IPS-15b (cell line): ENCODE data around the gene RRP15.
A peak's percentile ranks its signal among the peaks of the same experiment; 100 is the strongest.

Experiments used
- H3K27me3 ChIP-seq: one replicate; pipeline ENCODE4 v1.6.1; 2013; ENCODE audit warnings: low read length; ENCODE audit not compliant: control insufficient read depth, insufficient read depth
- H3K36me3 ChIP-seq: one replicate; pipeline ENCODE4 v1.6.1; 2013; ENCODE audit warnings: low read length; ENCODE audit not compliant: control insufficient read depth, insufficient read depth
- H3K4me1 ChIP-seq: one replicate; pipeline ENCODE4 v1.6.1; 2013; ENCODE audit warnings: mild to moderate bottlenecking, low read length; ENCODE audit not compliant: control insufficient read depth, insufficient read depth
- H3K4me3 ChIP-seq: one replicate; pipeline ENCODE4 v1.5.1; 2013; ENCODE audit warnings: low read depth, low read length
- H3K9ac ChIP-seq: one replicate; pipeline ENCODE4 v1.6.1; 2013; ENCODE audit warnings: low read depth, mild to moderate bottlenecking, low read length
- H3K9me3 ChIP-seq: one replicate; pipeline ENCODE4 v1.6.1; 2013; ENCODE audit warnings: mild to moderate bottlenecking, low read length; ENCODE audit not compliant: control insufficient read depth, insufficient read depth

RRP15 gene

GRCh38 chr1:218262259-218262658 is 22.8 kb upstream of the RRP15 start:
- Histone ChIP-seq H3K9me3 (no peaks in the 10 kb centered on the region), H3K4me1 (no peaks in the 10 kb centered on the region)

GRCh38 chr1:218266356-218266755 is 18.7 kb upstream of the RRP15 start:
- Histone ChIP-seq H3K27me3 (no peaks in the 10 kb centered on the region), H3K4me1 (no peaks in the 10 kb centered on the region), H3K9me3 (no peaks in the 10 kb centered on the region), H3K36me3 (no peaks in the 10 kb centered on the region), H3K4me3 (no peak overlapping the region), H3K9ac (no peak overlapping the region)

More at GRCh38 chr1:218262259-218262658, 22.8 kb upstream of the RRP15 start:
- Histone ChIP-seq H3K27me3 (no peaks in the 10 kb centered on the region), H3K36me3 (no peaks in the 10 kb centered on the region), H3K9ac (no peak overlapping the region), H3K4me3 (no peak overlapping the region)

GRCh38 chr1:218272366-218272765 is 12.7 kb upstream of the RRP15 start:
- Histone ChIP-seq H3K9me3 (no peaks in the 10 kb centered on the region), H3K27me3 (no peaks in the 10 kb centered on the region), H3K4me3 (no peak overlapping the region), H3K9ac (no peak overlapping the region), H3K4me1 (no peaks in the 10 kb centered on the region), H3K36me3 (no peaks in the 10 kb centered on the region)

GRCh38 chr1:218273762-218274479 is 11.2 kb upstream of the RRP15 start:
- Histone ChIP-seq H3K4me1 (no peaks in the 10 kb centered on the region), H3K36me3 (no peaks in the 10 kb centered on the region)

GRCh38 chr1:218274511-218274910 is 10.6 kb upstream of the RRP15 start:
- no peak overlapping the region for H3K9ac ChIP-seq
- H3K36me3 ChIP-seq, result no peaks in the 10 kb centered on the region
- no peak overlapping the region for H3K4me3 ChIP-seq
- H3K9me3 ChIP-seq, result no peaks in the 10 kb centered on the region
- H3K27me3 ChIP-seq, result no peaks in the 10 kb centered on the region
- no peaks in the 10 kb centered on the region for H3K4me1 ChIP-seq

More at GRCh38 chr1:218273762-218274479, 11.2 kb upstream of the RRP15 start:
- Histone ChIP-seq H3K27me3 (no peaks in the 10 kb centered on the region), H3K9ac (no peak overlapping the region), H3K4me3 (no peak overlapping the region), H3K9me3 (no peaks in the 10 kb centered on the region)

GRCh38 chr1:218275823-218276222 is 9.3 kb upstream of the RRP15 start:
- Histone ChIP-seq H3K36me3 (no peaks in the 10 kb centered on the region), H3K4me1 (no peaks in the 10 kb centered on the region), H3K9ac (no peak overlapping the region), H3K9me3 (no peaks in the 10 kb centered on the region), H3K27me3 (no peaks in the 10 kb centered on the region), H3K4me3 (no peak overlapping the region)

- H3K9me3 ChIP-seq, result no peaks in the 10 kb centered on the region
- H3K9ac ChIP-seq, result no peak overlapping the region
- H3K36me3 ChIP-seq, result no peaks in the 10 kb centered on the region
- H3K4me1 ChIP-seq, result no peaks in the 10 kb centered on the region
- no peaks in the 10 kb centered on the region for H3K27me3 ChIP-seq
- no peak overlapping the region for H3K4me3 ChIP-seq
Observed at GRCh38 chr1:218281285-218281684, 3.8 kb upstream of the RRP15 start.

- Histone ChIP-seq H3K4me1 (no peaks in the 10 kb centered on the region), H3K9ac (peak overlapping the region; percentile 76), H3K9me3 (no peaks in the 10 kb centered on the region), H3K36me3 (no peaks in the 10 kb centered on the region), H3K27me3 (no peaks in the 10 kb centered on the region), H3K4me3 (peak overlapping the region; percentile 81)
Observed at GRCh38 chr1:218284377-218284916, 646 bp upstream of the RRP15 start.

GRCh38 chr1:218292515-218292914 is 7.4 kb downstream of the RRP15 start:
- Histone ChIP-seq H3K36me3 (no peaks in the 10 kb centered on the region), H3K4me3 (no peak overlapping the region), H3K9me3 (no peaks in the 10 kb centered on the region), H3K9ac (no peak overlapping the region), H3K27me3 (no peaks in the 10 kb centered on the region), H3K4me1 (peaks cover 23% of the 10 kb centered on the region)

- no peak overlapping the region for H3K9ac ChIP-seq
- H3K4me3 ChIP-seq, result no peak overlapping the region
- peaks cover 42% of the 10 kb centered on the region for H3K4me1 ChIP-seq
- H3K36me3 ChIP-seq, result no peaks in the 10 kb centered on the region
- H3K27me3 ChIP-seq, result no peaks in the 10 kb centered on the region
- H3K9me3 ChIP-seq, result no peaks in the 10 kb centered on the region
Observed at GRCh38 chr1:218294546-218294945, 9.5 kb downstream of the RRP15 start.

- Histone ChIP-seq H3K36me3 (no peaks in the 10 kb centered on the region), H3K4me3 (no peak overlapping the region), H3K27me3 (no peaks in the 10 kb centered on the region), H3K9ac (no peak overlapping the region), H3K9me3 (no peaks in the 10 kb centered on the region), H3K4me1 (peaks cover 57% of the 10 kb centered on the region)
Observed at GRCh38 chr1:218296162-218296561, 11.1 kb downstream of the RRP15 start.

- H3K9me3 ChIP-seq, result no peaks in the 10 kb centered on the region
- no peaks in the 10 kb centered on the region for H3K27me3 ChIP-seq
- no peak overlapping the region for H3K9ac ChIP-seq
- H3K4me1 ChIP-seq, result peaks cover 68% of the 10 kb centered on the region
- no peak overlapping the region for H3K4me3 ChIP-seq
- no peaks in the 10 kb centered on the region for H3K36me3 ChIP-seq
Observed at GRCh38 chr1:218297461-218297860, 12.4 kb downstream of the RRP15 start.
